MM.1S (cell line): ENCODE data around the gene ATP6V0B.

Experiments
- DNase-seq: peaks from one replicate; pipeline ENCODE4 v3.0.0-alpha.2; 2015
- H2AFZ ChIP-seq: fragments of 300-600 bp; sonication (generic); 2 replicates; pipeline ENCODE4 v1.6.0; 2016; ENCODE audit warnings: antibody characterized with exemption, low read length
- H3F3A ChIP-seq: fragments of 300-600 bp; sonication (generic); 2 replicates; pipeline ENCODE4 v1.6.1; 2016; ENCODE audit warnings: mild to moderate bottlenecking, antibody characterized with exemption, low read length, moderate library complexity, mixed read lengths; ENCODE audit not compliant: insufficient read depth
- H3K27ac ChIP-seq: fragments of 300-600 bp; sonication (generic); 2 replicates; pipeline ENCODE4 v1.5.1; 2016; ENCODE audit warnings: mild to moderate bottlenecking, low read length
- H3K27me3 ChIP-seq: fragments of 300-600 bp; sonication (generic); replicated peaks from 2 replicates; pipeline ENCODE4 v1.6.0; 2016; ENCODE audit warnings: low read length; ENCODE audit not compliant: insufficient read depth
- H3K36me3 ChIP-seq: fragments of 300-600 bp; sonication (generic); replicated peaks from 2 replicates; pipeline ENCODE4 v1.6.1; 2016; ENCODE audit warnings: mild to moderate bottlenecking, low read length, mixed read lengths; ENCODE audit not compliant: insufficient read depth
- H3K4me1 ChIP-seq: fragments of 300-600 bp; sonication (generic); 2 replicates; pipeline ENCODE4 v1.6.1; 2016; ENCODE audit warnings: low read length, mixed read lengths
- H3K4me2 ChIP-seq: fragments of 300-600 bp; sonication (generic); 2 replicates; pipeline ENCODE4 v1.6.0; 2016; ENCODE audit warnings: low read depth, low read length
- H3K4me3 ChIP-seq: fragments of 300-600 bp; sonication (generic); 2 replicates; pipeline ENCODE4 v1.5.1; 2016; ENCODE audit warnings: low read length, mixed read lengths
- H3K79me2 ChIP-seq: fragments of 300-600 bp; sonication (generic); 2 replicates; pipeline ENCODE4 v1.6.1; 2016; ENCODE audit warnings: mixed run types, low read length, mixed read lengths
- H3K9ac ChIP-seq: fragments of 300-600 bp; sonication (generic); 2 replicates; pipeline ENCODE4 v1.6.1; 2016; ENCODE audit warnings: low read length, mixed read lengths
- H3K9me2 ChIP-seq: fragments of 300-600 bp; sonication (generic); replicated peaks from 2 replicates; pipeline ENCODE4 v1.6.1; 2016; ENCODE audit warnings: mild to moderate bottlenecking, low read length, mixed read lengths; ENCODE audit not compliant: insufficient read depth
- H3K9me3 ChIP-seq: fragments of 300-600 bp; sonication (generic); replicated peaks from 2 replicates; pipeline ENCODE4 v1.6.1; 2016; ENCODE audit warnings: mild to moderate bottlenecking, low read length, mixed read lengths; ENCODE audit not compliant: insufficient read depth
- H4K20me1 ChIP-seq: fragments of 300-600 bp; sonication (generic); 2 replicates; pipeline ENCODE4 v1.6.1; 2016; ENCODE audit warnings: mild to moderate bottlenecking, low read length, moderate library complexity, mixed read lengths; ENCODE audit not compliant: insufficient read depth
- EZH2 ChIP-seq: fragments of 300-600 bp; sonication (generic); optimal IDR thresholded peaks from 2 replicates; pipeline ENCODE3; 2017; ENCODE audit warnings: low read depth, mild to moderate bottlenecking, antibody characterized with exemption, low read length, mixed read lengths
- EZH2phosphoT487 ChIP-seq: fragments of 300-600 bp; sonication (generic); IDR thresholded peaks from 2 replicates; pipeline ENCODE4 v1.6.1; 2018; ENCODE audit warnings: antibody characterized with exemption, low read length
- TF ChIP-seq, protein P1 (sequence below): fragments of 300-600 bp; sonication (generic); IDR thresholded peaks from 2 replicates; pipeline ENCODE4 v1.5.1; 2016; ENCODE audit warnings: antibody characterized with exemption, low read length, mixed read lengths

ATP6V0B gene

GRCh38 chr1:43973981-43974442 is 748 bp upstream of the ATP6V0B start:
- Histone ChIP-seq H4K20me1 (peaks cover 4% of the 10 kb centered on the region; the same call in 1 of the 2 replicates), H3K9me2 (no peaks in the 10 kb centered on the region), H3K27ac (peak overlapping the region; percentile 79), H3K4me3 (peak overlapping the region; percentile 96), H3K36me3 (0 out of 2 replicates have a peak, but pooled peaks cover 3% of the 10 kb centered on the region), H3K79me2 (peaks cover 54% of the 10 kb centered on the region), H3K9me3 (no peaks in the 10 kb centered on the region), H3K27me3 (no peaks in the 10 kb centered on the region), H3K4me1 (peaks cover 40% of the 10 kb centered on the region), H2AFZ (peak overlapping the region; percentile 87), H3F3A (peaks cover 27% of the 10 kb centered on the region), H3K4me2 (peak overlapping the region; percentile 96), H3K9ac (peak overlapping the region; percentile 95)
- DNase-seq, result peak; percentile 53
- TF ChIP-seq EZH2 (no peak), EZH2phosphoT487 (no peak)
- TF ChIP-seq, protein P1, sequence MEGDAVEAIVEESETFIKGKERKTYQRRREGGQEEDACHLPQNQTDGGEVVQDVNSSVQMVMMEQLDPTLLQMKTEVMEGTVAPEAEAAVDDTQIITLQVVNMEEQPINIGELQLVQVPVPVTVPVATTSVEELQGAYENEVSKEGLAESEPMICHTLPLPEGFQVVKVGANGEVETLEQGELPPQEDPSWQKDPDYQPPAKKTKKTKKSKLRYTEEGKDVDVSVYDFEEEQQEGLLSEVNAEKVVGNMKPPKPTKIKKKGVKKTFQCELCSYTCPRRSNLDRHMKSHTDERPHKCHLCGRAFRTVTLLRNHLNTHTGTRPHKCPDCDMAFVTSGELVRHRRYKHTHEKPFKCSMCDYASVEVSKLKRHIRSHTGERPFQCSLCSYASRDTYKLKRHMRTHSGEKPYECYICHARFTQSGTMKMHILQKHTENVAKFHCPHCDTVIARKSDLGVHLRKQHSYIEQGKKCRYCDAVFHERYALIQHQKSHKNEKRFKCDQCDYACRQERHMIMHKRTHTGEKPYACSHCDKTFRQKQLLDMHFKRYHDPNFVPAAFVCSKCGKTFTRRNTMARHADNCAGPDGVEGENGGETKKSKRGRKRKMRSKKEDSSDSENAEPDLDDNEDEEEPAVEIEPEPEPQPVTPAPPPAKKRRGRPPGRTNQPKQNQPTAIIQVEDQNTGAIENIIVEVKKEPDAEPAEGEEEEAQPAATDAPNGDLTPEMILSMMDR, result no peak

GRCh38 chr1:43975249-43975961 is 645 bp downstream of the ATP6V0B start:
- H3K4me1 ChIP-seq, result peaks cover 44% of the 10 kb centered on the region
- TF ChIP-seq, protein P1, result no peak
- no peak for TF ChIP-seq EZH2phosphoT487
- no peak for TF ChIP-seq EZH2
- peak overlapping the region; percentile 79; the same call in 1 of the 2 replicates for H3K27ac ChIP-seq
- H3K27me3 ChIP-seq, result no peaks in the 10 kb centered on the region
- H3F3A ChIP-seq, result peaks cover 27% of the 10 kb centered on the region
- peak overlapping the region; percentile 87 for H2AFZ ChIP-seq
- no peak for DNase-seq
- H3K4me3 ChIP-seq, result peak overlapping the region; percentile 96
- H3K4me2 ChIP-seq, result peak overlapping the region; percentile 87
- H3K9me2 ChIP-seq, result no peaks in the 10 kb centered on the region
- 0 out of 2 replicates have a peak, but pooled peaks cover 3% of the 10 kb centered on the region for H3K36me3 ChIP-seq
- H3K9ac ChIP-seq, result peak overlapping the region; percentile 95
- peaks cover 56% of the 10 kb centered on the region for H3K79me2 ChIP-seq
- peaks cover 4% of the 10 kb centered on the region; the same call in 1 of the 2 replicates for H4K20me1 ChIP-seq
- H3K9me3 ChIP-seq, result no peaks in the 10 kb centered on the region

DNA sequence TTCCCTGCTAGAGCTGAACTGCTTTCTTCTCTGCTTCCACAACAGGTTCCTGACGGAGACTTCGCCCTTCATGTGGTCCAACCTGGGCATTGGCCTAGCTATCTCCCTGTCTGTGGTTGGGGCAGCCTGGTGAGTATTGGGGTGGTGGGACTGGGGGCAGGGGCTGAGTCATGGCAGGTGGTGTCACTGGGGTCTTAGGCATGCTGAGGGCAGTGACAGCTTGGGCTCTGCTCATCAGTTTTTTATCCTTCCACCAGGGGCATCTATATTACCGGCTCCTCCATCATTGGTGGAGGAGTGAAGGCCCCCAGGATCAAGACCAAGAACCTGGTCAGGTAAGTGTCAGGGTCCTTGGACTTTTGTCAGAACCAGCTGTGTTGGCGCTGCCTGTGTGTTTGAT is 1.3 kb downstream of the ATP6V0B start:
- Histone ChIP-seq H3F3A (peaks cover 27% of the 10 kb centered on the region), H3K4me1 (peaks cover 39% of the 10 kb centered on the region), H3K4me3 (peak overlapping the region; percentile 96), H3K9me2 (no peaks in the 10 kb centered on the region), H3K4me2 (peak overlapping the region; percentile 87), H3K9me3 (no peaks in the 10 kb centered on the region), H3K9ac (peak overlapping the region; percentile 95; the same call in 1 of the 2 replicates), H3K36me3 (0 out of 2 replicates have a peak, but pooled peaks cover 3% of the 10 kb centered on the region), H4K20me1 (peaks cover 4% of the 10 kb centered on the region; the same call in 1 of the 2 replicates), H3K79me2 (peaks cover 53% of the 10 kb centered on the region), H3K27ac (no peak overlapping the region), H3K27me3 (no peaks in the 10 kb centered on the region), H2AFZ (no peak overlapping the region)
- TF ChIP-seq EZH2phosphoT487 (no peak), EZH2 (no peak)
- TF ChIP-seq, protein P1, result no peak
- DNase-seq, result no peak
